ENCODE measurements around the gene DLX1.
"Not testable (repeated sequence)": the region's sequence is repeated elsewhere in the genome, so short reads cannot be mapped to it uniquely, and the experiment has no call there.

The DLX1 gene

DNA sequence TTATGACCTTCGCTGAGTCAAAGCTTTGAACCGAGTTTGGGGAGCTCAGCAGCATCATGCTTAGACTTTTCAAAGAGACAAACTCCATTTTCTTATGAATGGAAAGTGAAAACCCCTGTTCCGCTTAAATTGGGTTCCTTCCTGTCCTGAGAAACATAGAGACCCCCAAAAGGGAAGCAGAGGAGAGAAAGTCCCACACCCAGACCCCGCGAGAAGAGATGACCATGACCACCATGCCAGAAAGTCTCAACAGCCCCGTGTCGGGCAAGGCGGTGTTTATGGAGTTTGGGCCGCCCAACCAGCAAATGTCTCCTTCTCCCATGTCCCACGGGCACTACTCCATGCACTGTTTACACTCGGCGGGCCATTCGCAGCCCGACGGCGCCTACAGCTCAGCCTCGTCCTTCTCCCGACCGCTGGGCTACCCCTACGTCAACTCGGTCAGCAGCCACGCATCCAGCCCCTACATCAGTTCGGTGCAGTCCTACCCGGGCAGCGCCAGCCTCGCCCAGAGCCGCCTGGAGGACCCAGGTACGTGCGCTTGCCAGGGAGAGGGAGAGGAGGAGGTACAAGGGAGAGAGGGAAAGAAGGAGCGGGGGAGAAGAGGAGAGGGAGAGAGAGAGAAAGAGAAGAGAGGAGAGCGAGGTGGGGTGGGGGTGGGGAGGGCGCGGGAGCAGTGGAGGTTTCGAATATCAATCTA is at the start of gene DLX1:
Gene DLX1 (plus strand): TSS at position 48 of the 700 bp plus-strand sequence. CDS start 171 bp downstream, at position 219.
- no peak for DNase-seq

DNA sequence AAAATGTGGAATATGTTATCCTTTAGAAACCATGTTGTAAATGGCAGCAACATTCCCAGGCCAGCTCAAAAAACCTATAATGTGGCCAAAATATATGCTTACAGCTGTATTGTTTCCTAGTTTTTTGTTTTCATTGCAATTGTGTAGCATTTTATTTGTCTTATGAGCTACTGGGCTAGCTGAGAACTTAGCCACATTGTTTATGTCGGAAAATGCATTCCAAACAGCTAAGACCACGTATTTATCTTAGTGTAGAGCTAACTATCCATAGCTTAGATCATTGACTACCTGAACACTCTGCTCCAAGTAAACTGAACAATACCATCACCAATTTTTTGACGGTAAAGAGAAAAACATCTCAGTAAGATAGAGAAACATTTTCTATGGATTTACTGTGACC is 47.2 kb upstream of the DLX1 start:
- DNase-seq = no peak

DNA sequence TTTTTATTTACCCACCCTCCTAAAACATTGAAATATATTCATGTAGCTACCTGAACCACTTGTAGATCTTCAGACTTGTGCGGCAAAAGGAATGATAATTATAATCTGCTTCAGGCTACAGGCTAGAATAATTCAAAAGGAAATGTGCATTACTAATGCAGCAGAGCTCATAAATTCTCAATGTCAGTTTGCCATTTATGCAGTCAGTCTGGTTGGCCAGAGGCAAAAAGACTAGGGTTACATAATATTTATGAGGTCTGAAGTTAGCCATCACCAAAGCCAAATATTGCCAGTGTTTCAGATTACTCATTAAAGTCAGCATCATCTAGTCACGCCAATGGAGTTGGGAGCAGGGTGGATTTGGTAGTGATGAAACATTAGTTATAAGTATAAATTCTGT is 46.7 kb upstream of the DLX1 start:
- DNase-seq = no peak

- no peak for DNase-seq
Measured at GRCh38 chr2:172039011-172039704, 46.1 kb upstream of the DLX1 start.

DNA sequence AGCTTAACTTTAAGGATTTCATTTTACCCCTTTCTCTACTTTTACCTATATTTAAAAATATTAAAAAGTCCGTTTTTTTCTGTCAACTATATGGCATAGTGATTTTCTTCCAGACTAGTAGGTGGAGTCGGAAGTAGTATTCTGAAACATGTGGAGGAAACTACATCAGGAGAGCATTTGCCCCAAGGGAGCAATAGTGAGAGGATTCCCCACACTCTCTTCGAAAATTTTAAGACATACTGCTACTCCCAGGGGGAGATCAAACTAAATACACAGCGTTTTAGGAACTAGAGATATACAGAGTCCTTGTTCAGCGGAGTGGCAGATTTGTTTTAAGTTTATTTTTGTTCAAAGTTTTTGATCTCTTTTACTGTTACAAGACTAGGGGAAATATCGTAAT is 45.0 kb upstream of the DLX1 start:
- no peak for DNase-seq

DNA sequence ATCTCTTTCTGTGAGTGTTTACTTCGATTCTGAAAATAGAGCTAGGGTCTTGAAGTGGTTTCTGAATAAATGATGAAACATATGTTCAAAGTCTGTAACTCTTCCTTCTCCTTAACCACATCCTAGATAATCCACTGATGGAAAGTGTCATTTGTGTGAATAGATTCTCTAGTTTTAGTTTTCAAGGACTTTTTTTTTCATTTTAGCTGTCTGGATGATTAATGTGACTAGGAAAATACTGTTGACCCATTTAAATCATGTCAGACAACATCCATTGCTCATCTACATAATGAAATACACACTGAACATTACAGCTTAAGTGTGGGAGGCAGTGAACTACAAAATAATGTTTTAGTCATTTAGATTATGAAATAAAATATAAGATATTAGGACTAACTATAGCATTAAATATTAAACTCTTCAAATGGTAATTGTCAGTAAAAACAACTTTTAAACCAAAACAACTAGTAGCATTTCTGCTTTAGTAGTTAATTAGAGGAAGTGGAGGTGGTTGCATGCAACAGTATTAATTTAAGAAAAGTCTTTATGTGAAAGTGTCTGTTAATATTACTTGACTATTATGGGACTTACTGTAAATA is 39.1 kb upstream of the DLX1 start:
- no peak for DNase-seq

DNA sequence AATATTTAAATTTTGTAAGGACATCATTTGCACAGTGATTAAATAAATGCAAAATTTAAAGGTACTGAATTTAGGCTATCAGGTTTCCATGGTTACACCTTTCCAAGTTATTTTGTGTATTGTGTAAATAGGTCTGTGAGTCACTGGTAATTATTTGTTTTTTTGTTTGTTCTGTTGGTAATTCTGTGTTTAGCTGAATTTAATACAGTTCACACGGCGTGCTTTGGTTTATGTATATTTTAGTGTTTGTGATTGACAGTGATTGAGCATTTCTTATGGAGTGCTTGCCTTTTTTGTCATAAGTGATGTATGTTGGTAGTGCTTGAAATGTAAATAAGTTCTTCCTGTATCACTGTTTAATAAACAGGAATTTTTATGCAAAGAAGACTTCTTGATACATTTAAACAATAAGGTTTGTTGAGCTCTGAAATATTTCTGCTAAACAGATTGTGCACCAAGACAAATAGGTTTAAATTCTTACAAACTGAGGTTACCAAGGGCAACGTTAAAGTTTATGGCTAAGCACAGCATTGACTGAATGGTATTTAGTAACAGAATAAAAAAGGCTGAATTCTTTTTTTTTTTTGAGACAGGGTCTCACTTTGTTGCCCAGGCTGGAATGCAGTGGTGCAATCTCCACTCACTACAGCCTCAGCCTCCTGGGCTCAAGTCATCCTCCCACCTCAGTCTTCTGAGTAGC is 38.3 kb upstream of the DLX1 start:
- DNase-seq = no peak

- no peak for DNase-seq
Measured at GRCh38 chr2:172047566-172048507, 37.5 kb upstream of the DLX1 start.

DNA sequence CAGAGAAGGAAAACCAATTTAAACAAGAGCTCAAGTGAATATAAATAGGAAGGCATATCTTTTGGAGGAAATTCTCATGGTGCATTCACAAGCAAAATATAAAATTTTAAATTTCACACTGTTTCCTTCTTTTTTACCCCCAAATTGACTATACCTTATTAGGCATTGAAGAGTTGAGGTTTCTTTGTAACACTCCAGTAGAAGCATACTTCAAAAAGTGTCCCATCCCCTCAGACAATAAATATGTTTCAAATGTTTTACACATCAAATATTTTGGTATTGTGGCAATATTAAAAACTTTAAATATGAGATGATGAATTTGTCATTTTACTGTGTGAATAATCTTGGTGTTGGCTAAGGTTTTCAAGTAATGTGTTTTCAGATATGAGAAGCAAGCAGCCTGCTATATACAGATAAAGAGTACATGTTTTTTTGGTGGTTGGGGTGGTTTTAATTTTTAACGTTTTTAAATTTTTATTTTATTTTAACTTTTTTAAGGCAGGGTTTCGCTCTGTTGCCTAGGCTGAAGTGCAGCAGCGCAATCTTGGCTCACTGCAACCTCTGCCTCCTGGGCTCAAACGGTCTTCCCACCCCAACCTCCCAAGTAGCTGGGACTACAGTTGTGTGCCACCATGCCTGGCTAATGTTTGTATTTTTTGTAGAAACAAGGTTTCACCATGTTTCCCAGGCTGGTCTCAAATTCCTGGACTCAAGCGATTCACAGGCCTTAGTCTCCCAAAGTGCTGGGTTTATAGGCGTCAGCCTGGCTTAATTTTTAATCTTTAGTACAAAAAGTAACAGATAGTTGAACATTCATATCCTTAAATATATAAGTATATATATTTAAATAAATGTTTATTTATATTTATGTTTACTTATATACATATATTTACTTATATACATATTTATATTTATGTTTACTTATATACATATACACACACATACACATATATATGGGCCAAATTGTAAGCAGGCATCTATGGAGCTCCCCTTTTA is 36.5 kb upstream of the DLX1 start:
- no peak for DNase-seq

DNA sequence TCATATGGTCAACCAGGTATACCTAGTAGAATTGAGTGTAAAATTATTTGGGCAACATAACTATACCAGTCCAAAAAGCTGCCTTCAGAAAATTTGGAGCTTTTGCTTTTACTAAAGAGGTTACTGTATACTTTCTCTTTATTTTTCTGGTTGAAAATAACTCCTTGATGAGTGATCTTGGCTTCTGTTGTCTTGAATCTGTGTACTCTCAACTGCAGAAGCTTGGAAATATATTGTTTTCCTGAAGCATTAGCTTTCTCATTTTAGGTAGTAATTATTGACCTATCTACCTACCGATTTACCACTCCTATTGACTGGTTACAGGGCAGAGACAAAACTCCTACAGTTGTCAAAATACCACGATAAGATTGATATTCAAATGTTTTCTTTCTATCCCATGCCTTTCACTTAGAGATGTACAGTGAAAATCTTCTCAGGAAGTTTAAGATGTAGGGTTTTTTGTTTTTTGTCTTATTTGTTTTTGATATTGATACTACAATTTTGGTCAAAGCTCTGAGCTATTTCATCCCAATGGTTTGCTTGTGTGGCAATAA is 35.7 kb upstream of the DLX1 start:
- DNase-seq = no peak

DNA sequence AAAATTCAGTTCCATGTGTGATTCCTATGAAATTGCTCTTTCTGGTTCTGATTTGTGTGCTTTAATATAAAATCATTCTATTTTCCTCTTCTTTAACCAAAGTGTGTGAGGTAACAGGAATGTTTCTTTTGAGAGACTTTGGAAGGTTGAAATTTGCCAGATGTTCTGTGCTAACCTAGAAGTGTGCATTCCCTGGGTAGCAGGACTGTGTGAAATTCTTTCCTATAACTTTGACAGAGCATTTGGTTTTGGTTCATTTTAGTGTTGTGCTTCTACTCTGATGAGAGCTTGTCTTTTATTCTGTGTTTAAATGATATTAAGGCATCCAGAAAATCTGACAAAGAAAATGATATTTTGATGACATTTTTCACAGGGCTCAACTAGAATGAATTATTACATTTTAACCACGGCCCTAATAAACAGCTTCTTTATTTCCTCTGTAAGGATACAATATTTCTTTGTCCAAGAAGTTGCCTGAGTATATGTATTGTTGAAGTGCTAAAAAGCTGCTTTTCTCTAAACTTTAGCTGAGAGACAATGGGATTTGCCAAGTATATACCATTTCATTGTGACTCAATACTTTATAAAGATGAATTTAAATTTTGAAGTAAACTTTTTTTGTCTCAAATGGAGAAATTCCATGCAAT is 34.7 kb upstream of the DLX1 start:
- no peak for DNase-seq

- DNase-seq = no peak
Measured at GRCh38 chr2:172052000-172052983, 33.0 kb upstream of the DLX1 start.

GRCh38 chr2:172053486-172053885 is 31.8 kb upstream of the DLX1 start:
- no peak for DNase-seq

- no peak for DNase-seq
Measured at GRCh38 chr2:172056293-172056692, 29.0 kb upstream of the DLX1 start.

- no peak for DNase-seq
Measured at GRCh38 chr2:172058660-172059059, 26.6 kb upstream of the DLX1 start.

DNA sequence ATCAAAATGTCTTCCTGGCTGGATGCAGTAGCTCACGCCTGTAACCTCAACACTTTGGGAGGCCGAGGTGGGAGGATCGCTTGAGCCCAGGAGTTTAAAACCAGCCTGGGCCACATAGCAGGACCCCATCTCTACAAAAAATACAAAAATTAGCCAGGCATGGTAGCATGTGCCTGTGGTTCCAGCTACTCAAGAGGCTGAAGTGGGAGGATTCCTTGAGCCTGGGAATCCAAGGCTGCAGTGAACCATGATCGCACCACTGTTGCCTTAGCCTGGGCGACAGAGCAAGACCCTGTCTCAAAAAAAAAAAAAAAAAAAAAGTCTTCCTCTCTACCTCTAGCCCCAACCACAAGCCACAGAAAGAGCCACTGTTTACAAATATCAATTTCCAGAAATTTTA is 25.2 kb upstream of the DLX1 start:
- DNase-seq = not testable (repeated sequence)

DNA sequence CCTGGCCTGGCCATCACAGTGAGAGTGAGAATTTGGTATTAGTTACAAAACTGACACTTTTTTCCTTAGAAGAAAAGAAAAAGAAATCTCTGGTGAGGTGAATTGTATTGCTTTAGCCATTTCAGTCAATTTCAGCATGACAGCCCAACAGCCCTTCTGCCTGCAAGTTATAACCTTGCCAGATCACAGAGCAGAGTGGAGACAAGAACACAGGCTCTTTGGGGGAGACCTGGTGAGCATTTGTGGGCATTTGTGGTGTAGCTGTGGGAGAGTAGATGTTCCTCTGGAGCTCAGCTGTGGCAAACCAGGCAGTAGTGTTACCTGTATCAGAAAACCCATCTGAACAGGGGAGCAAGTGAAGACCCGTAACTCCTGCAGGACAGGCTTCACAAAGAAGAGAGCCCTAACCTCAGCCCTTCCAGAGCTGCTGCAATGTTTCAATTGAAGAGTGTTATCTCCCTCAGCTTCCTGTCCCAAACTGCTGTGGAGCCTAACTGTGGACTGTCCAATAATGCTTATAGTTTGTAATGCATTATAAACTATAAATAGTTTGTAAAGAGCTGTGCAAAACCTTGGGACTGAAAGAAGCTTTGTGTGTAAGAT is 22.8 kb upstream of the DLX1 start:
- DNase-seq = no peak

DNA sequence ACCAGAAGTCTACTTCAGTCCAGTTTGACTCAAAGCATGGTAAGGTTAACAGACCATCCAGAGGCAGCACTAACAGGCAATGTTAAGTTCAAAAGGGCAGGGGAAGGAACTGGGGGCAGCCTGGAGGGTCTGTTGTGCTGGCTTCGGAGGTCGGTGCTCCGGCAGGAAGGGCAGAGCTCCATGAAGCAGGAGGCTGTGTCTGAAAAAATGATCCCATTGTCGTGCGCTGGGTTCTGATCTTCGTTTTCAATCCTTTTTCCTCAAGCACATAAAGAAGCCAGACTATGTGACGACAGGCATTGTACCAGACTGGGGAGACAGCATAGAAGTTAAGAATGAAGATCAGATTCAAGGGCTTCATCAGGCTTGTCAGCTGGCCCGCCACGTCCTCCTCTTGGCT is 21.9 kb upstream of the DLX1 start:
- DNase-seq = no peak

DNA sequence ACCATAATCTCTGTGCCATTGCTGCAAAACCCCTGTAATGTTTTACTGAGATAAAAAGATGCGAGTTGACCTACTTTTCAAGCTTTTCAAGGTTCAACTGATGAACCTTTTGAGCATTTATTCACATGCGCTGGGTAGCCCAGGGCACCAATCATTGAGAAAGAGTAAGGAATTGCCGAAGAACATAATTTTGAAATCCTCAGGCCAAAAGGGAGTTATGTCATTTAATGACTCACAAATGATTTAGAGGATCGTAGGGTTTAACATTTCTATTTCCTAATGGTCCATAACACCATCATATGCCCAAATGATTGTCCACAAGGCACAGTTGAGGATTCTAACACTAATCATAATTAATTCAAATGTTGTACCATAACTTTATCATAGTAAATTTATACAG is 20.2 kb upstream of the DLX1 start:
- no peak for DNase-seq

All from activated CD4-positive, alpha-beta T cell treated with anti-CD3 and anti-CD28 coated beads, Interleukin-2, amount 50 U/mL, for 16 hours (primary cell).